RCC 7860 (cell line): ENCODE results near the gene PLA2G4A.

Experiments used
- DNase-seq: peaks from one replicate; pipeline ENCODE4 v3.0.0-alpha.2; 2015; ENCODE audit warnings: low spot score
- FAIRE-seq: peaks from 2 replicates; lab custom pipeline; 2012; peaks lifted over from hg19 to GRCh38; lab: Jason Lieb, UNC

The PLA2G4A gene

GRCh38 chr1:186869526-186870228 lies 40.9 kb downstream of the PLA2G4A start:
- DNase-seq, result no peak
- no peak for FAIRE-seq

GRCh38 chr1:186871784-186872183 lies 43.0 kb downstream of the PLA2G4A start:
- FAIRE-seq, result no peak
- no peak for DNase-seq

- FAIRE-seq (no peak), DNase-seq (no peak)
These were observed 43.5 kb downstream of the PLA2G4A start for GRCh38 chr1:186872291-186872690.

GRCh38 chr1:186873687-186874086 lies 44.9 kb downstream of the PLA2G4A start:
- DNase-seq, result no peak
- no peak for FAIRE-seq

GRCh38 chr1:186875896-186876835 lies 47.4 kb downstream of the PLA2G4A start:
- DNase-seq (no peak), FAIRE-seq (no peak)

GRCh38 chr1:186878356-186878755 lies 49.6 kb downstream of the PLA2G4A start:
- DNase-seq (no peak), FAIRE-seq (no peak)

- FAIRE-seq (no peak), DNase-seq (no peak)
These were observed 52.2 kb downstream of the PLA2G4A start for GRCh38 chr1:186880982-186881381.

GRCh38 chr1:186882372-186883134 lies 53.8 kb downstream of the PLA2G4A start:
- FAIRE-seq, result no peak
- DNase-seq, result no peak

- no peak for FAIRE-seq
- no peak for DNase-seq
These were observed 55.5 kb downstream of the PLA2G4A start for GRCh38 chr1:186884251-186884650.

- FAIRE-seq (no peak), DNase-seq (no peak)
These were observed 58.5 kb downstream of the PLA2G4A start for GRCh38 chr1:186887203-186887602.

- no peak for DNase-seq
- no peak for FAIRE-seq
These were observed 59.6 kb downstream of the PLA2G4A start for GRCh38 chr1:186888367-186888766.

GRCh38 chr1:186892936-186893335 lies 64.2 kb downstream of the PLA2G4A start:
- FAIRE-seq, result no peak
- DNase-seq, result no peak

- no peak for FAIRE-seq
These were observed 65.7 kb downstream of the PLA2G4A start for GRCh38 chr1:186894415-186894814.

GRCh38 chr1:186896211-186896610 lies 67.5 kb downstream of the PLA2G4A start:
- no peak for FAIRE-seq
- no peak for DNase-seq

More at GRCh38 chr1:186894415-186894814, 65.7 kb downstream of the PLA2G4A start:
- no peak for DNase-seq

- FAIRE-seq (no peak), DNase-seq (no peak)
These were observed 68.3 kb downstream of the PLA2G4A start for GRCh38 chr1:186897008-186897407.

GRCh38 chr1:186899577-186899976 lies 70.8 kb downstream of the PLA2G4A start:
- DNase-seq (no peak), FAIRE-seq (no peak)

- no peak for FAIRE-seq
- no peak for DNase-seq
These were observed 71.2 kb downstream of the PLA2G4A start for GRCh38 chr1:186899977-186900376.

- DNase-seq (no peak), FAIRE-seq (no peak)
These were observed 71.9 kb downstream of the PLA2G4A start for GRCh38 chr1:186900539-186901237.

- no peak for FAIRE-seq
- no peak for DNase-seq
These were observed 72.9 kb downstream of the PLA2G4A start for GRCh38 chr1:186901631-186902030.

GRCh38 chr1:186903374-186904136 lies 74.8 kb downstream of the PLA2G4A start:
- FAIRE-seq, result no peak

More at GRCh38 chr1:186903374-186904136, 74.8 kb downstream of the PLA2G4A start:
- DNase-seq, result no peak
